Small intestine (tissue), 7 donors: ENCODE results near the gene BAIAP2L2. TPM values are rescaled to one million over a fixed set of nuclear protein-coding genes. Genes with fewer than 3 reads are reported as not detected.

Experiments used
- DNase-seq, 2 donors: peaks; one replicate each; pipeline versions ENCODE4 v3.0.0 to v3.0.0-alpha.2; 2013
- FAIRE-seq: peaks from 2 replicates; lab custom pipeline; 2012; peaks lifted over from hg19 to GRCh38; lab: Jason Lieb, UNC
- H3K27ac ChIP-seq, 3 donors: one replicate each; pipeline ENCODE4 v1.5.1; 2013; ENCODE audit warnings: low read length in 2 of 3, mild to moderate bottlenecking in 2 of 3, control low read depth in 1 of 3, inconsistent platforms in 1 of 3, low read depth in 1 of 3, moderate library complexity in 1 of 3
- H3K27me3 ChIP-seq, 3 donors: one replicate each; pipeline ENCODE4 v1.6.1; 2013; ENCODE audit warnings: low read length in 3 of 3, inconsistent platforms in 1 of 3; ENCODE audit not compliant: control insufficient read depth in 3 of 3, insufficient read depth in 3 of 3
- H3K36me3 ChIP-seq, 3 donors: one replicate each; pipeline ENCODE4 v1.6.1; 2013; ENCODE audit warnings: low read length in 3 of 3, inconsistent platforms in 1 of 3, low read depth in 1 of 3, mild to moderate bottlenecking in 1 of 3, moderate library complexity in 1 of 3; ENCODE audit not compliant: control insufficient read depth in 3 of 3, insufficient read depth in 2 of 3
- H3K4me1 ChIP-seq, 3 donors: one replicate each; pipeline ENCODE4 v1.6.1; 2013; ENCODE audit warnings: low read length in 2 of 3, inconsistent platforms in 1 of 3, low read depth in 1 of 3, mild to moderate bottlenecking in 1 of 3, moderate library complexity in 1 of 3; ENCODE audit not compliant: control insufficient read depth in 3 of 3, insufficient read depth in 2 of 3
- H3K4me3 ChIP-seq, 3 donors: one replicate each; pipeline ENCODE4 v1.5.1; 2013; ENCODE audit warnings: low read length in 3 of 3, control low read depth in 1 of 3, inconsistent platforms in 1 of 3, low read depth in 1 of 3, mild to moderate bottlenecking in 1 of 3, moderate library complexity in 1 of 3
- H3K9me3 ChIP-seq, 2 donors: one replicate each; pipeline ENCODE4 v1.6.1; 2013; ENCODE audit warnings: low read depth in 1 of 2, low read length in 1 of 2; ENCODE audit not compliant: control insufficient read depth in 2 of 2, insufficient read depth in 1 of 2
- WGBS, 3 donors: extraction: QIAGEN DNeasy Blood & Tissue Kit; methylation state at CpG; one replicate each; pipeline ENCODE4 v1.1.7; 2013; 5-methylcytosine and 5-hydroxymethylcytosine counted together
- polyA plus RNA-seq, 4 donors: library from polyadenylated mRNA; stranded (reverse) in 3 of 4; unstranded in 1 of 4; fragments of 200-250 nt in 3 of 4; fragments of 120-200 nt in 1 of 4; gene quantifications; one replicate each; pipeline versions ENCODE4 v1.2.1 to v1.2.3, GENCODE V29; 2013
- donor health status: healthy with polysubstance abuse.
- donor health status: control.
- donor health status: control.
- donor health status: Bipolar disorder and iron deficiency.
- donor health status: healthy.

BAIAP2L2 gene
- polyA plus RNA-seq, 4 donors: 59.0 to 484 (median 251) TPM

GRCh38 chr22:38097058-38097457 lies 13.4 kb downstream of the BAIAP2L2 start:
- no peak for FAIRE-seq
- Histone ChIP-seq H3K4me3 (no peak overlapping the region), H3K27ac (no peak overlapping the region), H3K4me1 (peaks cover 0 to 19% (median 0%) of the 10 kb centered on the region in 3 donors), H3K9me3 (no peaks in the 10 kb centered on the region), H3K27me3 (no peaks in the 10 kb centered on the region), H3K36me3 (peaks cover 4 to 77% (median 31%) of the 10 kb centered on the region in 3 donors)
- DNase-seq: no peak
- 82 to 98% (median 93%) methylated on average over 14 to 15 of the region's 15 CpGs for WGBS, 3 donors

GRCh38 chr22:38089474-38089851 lies 21.0 kb downstream of the BAIAP2L2 start:
- no peaks in the 10 kb centered on the region for H3K9me3 ChIP-seq
- H3K4me3 ChIP-seq: no peak overlapping the region
- peaks cover 0 to 4% (median 2%) of the 10 kb centered on the region in 3 donors for H3K27me3 ChIP-seq
- H3K27ac ChIP-seq: no peak overlapping the region
- WGBS, 3 donors: 54 to 97% (median 84%) methylated on average over 13 to 34 of the region's 34 CpGs
- H3K36me3 ChIP-seq: peaks cover 2 to 80% (median 29%) of the 10 kb centered on the region in 3 donors
- H3K4me1 ChIP-seq: no peaks in the 10 kb centered on the region
- FAIRE-seq (no peak), DNase-seq (no peak)

GRCh38 chr22:38088629-38089473 lies 21.6 kb downstream of the BAIAP2L2 start:
- FAIRE-seq (no peak), DNase-seq (no peak)
- no peak overlapping the region for H3K4me3 ChIP-seq
- no peaks in the 10 kb centered on the region for H3K9me3 ChIP-seq
- H3K27ac ChIP-seq: no peak overlapping the region
- WGBS, 3 donors: 47 to 93% (median 71%) methylated on average over 49 to 83 of the region's 85 CpGs
- peaks cover 0 to 6% (median 2%) of the 10 kb centered on the region in 3 donors for H3K27me3 ChIP-seq
- H3K4me1 ChIP-seq: no peaks in the 10 kb centered on the region
- peaks cover 2 to 79% (median 26%) of the 10 kb centered on the region in 3 donors for H3K36me3 ChIP-seq

- WGBS, 3 donors: 92 to 98% (median 94%) methylated on average over 12 of the region's 12 CpGs
- H3K4me3 ChIP-seq: no peak overlapping the region
- H3K9me3 ChIP-seq: no peaks in the 10 kb centered on the region
- H3K27ac ChIP-seq: no peak overlapping the region
- H3K4me1 ChIP-seq: peaks cover 0 to 3% (median 0%) of the 10 kb centered on the region in 3 donors
- H3K27me3 ChIP-seq: peaks cover 0 to 11% (median 2%) of the 10 kb centered on the region in 3 donors
- peaks cover 0 to 79% (median 19%) of the 10 kb centered on the region in 3 donors for H3K36me3 ChIP-seq
- DNase-seq (no peak), FAIRE-seq (no peak)
These were observed 22.6 kb downstream of the BAIAP2L2 start for GRCh38 chr22:38087855-38088254.

GRCh38 chr22:38086942-38087341 lies 23.5 kb downstream of the BAIAP2L2 start:
- Histone ChIP-seq H3K4me3 (no peak overlapping the region), H3K36me3 (peaks cover 0 to 71% (median 15%) of the 10 kb centered on the region in 3 donors), H3K9me3 (no peaks in the 10 kb centered on the region), H3K4me1 (peaks cover 0 to 8% (median 2%) of the 10 kb centered on the region in 3 donors), H3K27me3 (peaks cover 0 to 20% (median 8%) of the 10 kb centered on the region in 3 donors), H3K27ac (no peak overlapping the region)
- DNase-seq (no peak), FAIRE-seq (no peak)
- WGBS, 3 donors: 77 to 89% (median 84%) methylated on average over 13 of the region's 13 CpGs

GRCh38 chr22:38086001-38086845 lies 24.3 kb downstream of the BAIAP2L2 start:
- no peak for FAIRE-seq
- 79 to 86% (median 84%) methylated on average over 21 to 25 of the region's 25 CpGs for WGBS, 3 donors

GRCh38 chr22:38085501-38085900 lies 25.0 kb downstream of the BAIAP2L2 start:
- H3K27me3 ChIP-seq: peaks cover 5 to 30% (median 8%) of the 10 kb centered on the region in 3 donors
- 72 to 83% (median 72%) methylated on average over 5 of the region's 5 CpGs for WGBS, 3 donors
- no peaks in the 10 kb centered on the region for H3K9me3 ChIP-seq
- H3K27ac ChIP-seq: no peak overlapping the region
- DNase-seq (no peak), FAIRE-seq (no peak)
- H3K4me3 ChIP-seq: no peak overlapping the region
- H3K4me1 ChIP-seq: peaks cover 2 to 13% (median 2%) of the 10 kb centered on the region in 3 donors
- peaks cover 0 to 65% (median 13%) of the 10 kb centered on the region in 3 donors for H3K36me3 ChIP-seq

More at GRCh38 chr22:38086001-38086845, 24.3 kb downstream of the BAIAP2L2 start:
- Histone ChIP-seq H3K9me3 (no peaks in the 10 kb centered on the region), H3K27me3 (peaks cover 5 to 25% (median 8%) of the 10 kb centered on the region in 3 donors), H3K4me1 (peaks cover 2 to 13% (median 2%) of the 10 kb centered on the region in 3 donors), H3K4me3 (no peak overlapping the region), H3K36me3 (peaks cover 0 to 71% (median 13%) of the 10 kb centered on the region in 3 donors), H3K27ac (no peak overlapping the region)
- no peak for DNase-seq

- H3K4me3 ChIP-seq: no peak overlapping the region
- peaks cover 2 to 13% (median 2%) of the 10 kb centered on the region in 3 donors for H3K4me1 ChIP-seq
- no peak for FAIRE-seq
- DNase-seq: no peak
- WGBS, 3 donors: 92 to 95% (median 95%) methylated on average over 12 of the region's 12 CpGs
- H3K27ac ChIP-seq: no peak overlapping the region
- H3K9me3 ChIP-seq: no peaks in the 10 kb centered on the region
- peaks cover 5 to 30% (median 8%) of the 10 kb centered on the region in 3 donors for H3K27me3 ChIP-seq
- H3K36me3 ChIP-seq: peaks cover 0 to 60% (median 13%) of the 10 kb centered on the region in 3 donors
These were observed 25.4 kb downstream of the BAIAP2L2 start for GRCh38 chr22:38085056-38085455.
